GM20431 (cell line): Measurements from ENCODE around the gene SHMT1.
"Not testable (repeated sequence)": the region's sequence is repeated elsewhere in the genome, so short reads cannot be mapped to it uniquely, and the experiment has no call there.

Experiments used
- in situ Hi-C: fragments of 300-500 bp; cut with MseI, MboI; formaldehyde crosslinking; loops from one replicate; pipeline ENCODE4 v1.15.0; 2020; ENCODE audit warnings: low sequenced_read_pairs; ENCODE audit not compliant: unreplicated experiment

SHMT1 gene

DNA sequence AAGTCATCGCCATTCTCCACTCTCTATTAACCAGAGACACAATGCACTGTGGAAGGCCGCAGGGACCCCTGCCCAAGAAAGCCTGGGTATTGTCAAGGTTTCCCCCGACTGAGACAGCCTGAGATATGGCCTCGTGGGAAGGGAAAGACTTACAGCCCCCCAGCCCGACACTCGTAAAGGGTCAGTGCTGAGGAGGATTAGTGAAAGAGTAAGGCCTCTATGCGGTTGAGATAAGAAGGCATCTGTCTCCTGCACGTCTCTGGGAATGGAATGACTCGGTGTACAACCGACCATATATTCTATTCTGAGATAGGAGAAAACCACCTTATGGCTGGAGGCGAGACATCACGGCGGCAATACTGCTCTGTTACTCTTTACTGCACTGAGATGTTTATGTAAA is 60.1 kb downstream of the SHMT1 start:
- in situ Hi-C loops: not testable (repeated sequence)

DNA sequence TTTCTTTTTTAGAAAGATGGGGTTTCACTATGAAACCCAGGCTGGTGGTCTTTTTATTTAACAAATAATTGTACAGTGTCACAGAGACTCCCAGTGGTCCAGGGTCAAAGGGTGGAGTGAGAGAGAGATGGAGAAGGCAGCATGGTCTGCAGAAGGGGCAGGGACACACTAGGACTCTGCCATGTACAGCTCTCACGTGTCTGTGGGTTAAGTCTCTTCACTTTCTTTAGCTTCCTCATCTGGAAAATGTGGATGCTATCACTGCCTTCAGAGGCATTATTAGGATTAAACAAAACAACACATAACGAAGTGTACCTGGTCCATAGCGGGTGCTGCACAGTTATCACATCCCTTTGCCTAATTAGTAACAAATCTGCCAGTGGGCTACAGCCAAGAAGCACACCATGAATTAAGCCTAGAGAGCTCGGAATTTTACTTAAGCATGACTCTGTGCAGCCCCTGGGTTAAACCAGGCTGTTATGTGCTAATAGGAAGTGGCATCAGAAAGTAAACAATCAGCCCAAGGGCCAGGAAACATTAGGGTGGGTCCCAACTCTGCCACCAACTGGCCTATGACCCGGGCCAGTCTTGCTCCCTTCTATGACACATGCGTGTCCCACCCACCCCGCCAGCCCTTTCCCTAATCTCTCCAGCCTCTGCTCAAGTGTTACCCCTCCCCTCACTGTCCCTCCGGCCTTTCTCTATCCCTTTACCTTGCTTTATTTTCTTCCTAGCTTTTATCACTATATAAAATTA is 62.4 kb downstream of the SHMT1 start:
- in situ Hi-C loops: no loop called here

DNA sequence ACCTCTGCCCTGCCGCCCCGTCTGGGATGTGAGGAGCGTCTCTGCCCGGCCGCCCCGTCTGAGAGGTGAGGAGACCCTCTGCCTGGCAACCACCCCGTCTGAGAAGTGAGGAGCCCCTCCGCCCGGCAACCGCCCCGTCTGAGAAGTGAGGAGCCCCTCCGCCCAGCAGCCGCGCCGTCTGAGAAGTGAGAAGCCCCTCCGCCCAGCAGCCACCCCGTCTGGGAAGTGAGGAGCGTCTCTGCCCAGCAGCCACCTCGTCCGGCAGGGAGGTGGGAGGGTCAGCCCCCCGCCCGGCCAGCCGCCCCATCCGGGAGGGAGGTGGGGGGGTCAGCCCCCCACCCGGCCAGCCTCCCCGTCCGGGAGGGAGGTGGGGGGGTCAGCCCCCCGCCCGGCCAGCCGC is 65.3 kb downstream of the SHMT1 start:
- in situ Hi-C loops: not testable (repeated sequence)

GRCh38 chr17:18291718-18292540 is 71.4 kb downstream of the SHMT1 start:
- in situ Hi-C loops: no loop called here

- in situ Hi-C loops: no loop called here
These were observed 78.1 kb downstream of the SHMT1 start for GRCh38 chr17:18285296-18285695.

DNA sequence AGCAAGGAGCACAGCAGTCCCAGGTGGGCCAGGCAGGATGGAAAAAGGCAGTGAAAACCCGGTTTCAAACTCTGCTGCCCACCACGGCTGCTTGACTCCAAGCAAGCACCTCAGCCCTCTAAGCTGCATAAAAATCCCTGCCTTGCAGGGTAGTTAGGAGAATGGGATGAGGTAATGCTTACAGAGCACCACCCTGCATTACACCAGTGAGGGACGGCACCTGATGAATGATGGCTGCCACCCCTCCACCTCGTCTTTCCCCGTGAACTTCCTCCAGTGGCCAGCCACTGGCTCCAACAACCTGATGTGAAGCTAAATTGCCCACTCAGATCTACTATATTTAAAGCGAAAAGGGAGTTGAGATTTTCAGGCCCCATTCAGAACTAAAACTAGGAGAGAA is 81.6 kb downstream of the SHMT1 start:
- in situ Hi-C loops: no loop called here

- in situ Hi-C loops: no loop called here
These were observed 82.5 kb downstream of the SHMT1 start for GRCh38 chr17:18280766-18281371.

DNA sequence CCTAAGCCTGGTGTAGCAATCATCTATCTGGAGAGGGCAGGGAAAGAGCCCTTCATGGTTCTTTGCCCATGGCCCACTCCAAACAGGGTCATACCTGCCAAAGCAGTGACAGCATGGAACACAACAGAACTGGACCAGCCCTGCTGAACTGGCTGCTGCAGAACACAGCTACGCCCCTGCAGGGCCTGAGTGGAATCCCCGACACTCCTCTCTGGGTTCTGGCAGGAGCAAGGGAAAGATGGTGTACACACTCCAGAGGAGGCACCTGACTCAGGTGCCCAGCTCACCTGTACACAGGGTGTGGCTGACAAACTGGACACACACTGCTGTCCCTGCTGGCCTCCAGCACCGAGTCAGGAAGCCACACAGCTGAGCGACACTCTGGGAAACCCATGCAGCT is 83.1 kb downstream of the SHMT1 start:
- in situ Hi-C loops: no loop called here

DNA sequence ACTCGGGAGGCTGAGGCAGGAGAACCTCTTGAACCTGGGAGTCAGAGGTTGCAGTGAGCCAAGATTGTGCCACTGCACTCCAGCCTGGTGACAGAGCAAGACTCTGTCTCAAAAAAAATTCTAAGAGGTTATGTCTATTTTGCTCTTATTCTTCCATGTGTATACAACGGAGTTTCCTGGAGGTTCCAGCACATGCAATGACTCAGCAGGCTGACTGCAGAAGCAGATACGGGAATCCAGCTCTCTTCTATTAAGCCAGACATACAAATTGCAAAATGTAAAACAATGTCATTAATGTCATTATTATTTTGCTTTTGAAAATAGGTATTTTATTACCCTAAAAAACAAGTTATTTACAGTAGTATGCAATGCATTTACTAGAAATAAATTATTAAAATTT is 84.5 kb downstream of the SHMT1 start:
- in situ Hi-C loops: no loop called here
